ENCODE results near the gene TBC1D12. TPM values are rescaled to one million over a fixed set of nuclear protein-coding genes. Genes with fewer than 3 reads are reported as not detected.

TBC1D12 gene
- polyA plus RNA-seq, 1 donor from 2014 or later, result 27.9 TPM

- Histone ChIP-seq H3K9ac (ENCODE audit: low read length) (no peak overlapping the region), H4K20me1 (ENCODE audit: insufficient read depth) (no peaks in the 10 kb centered on the region), H3K9me3 (ENCODE audit: low read length) (no peaks in the 10 kb centered on the region), H3K9me2 (ENCODE audit: insufficient read depth, low read length) (no peaks in the 10 kb centered on the region), H3F3A (ENCODE audit: insufficient read depth, low read length, poor library complexity, severe bottlenecking) (no peaks in the 10 kb centered on the region), H3K27ac (ENCODE audit: low read length) (no peak overlapping the region), H3K36me3 (ENCODE audit: insufficient read depth, low read length) (no peaks in the 10 kb centered on the region), H3K79me2 (replicated peaks; ENCODE audit: insufficient read depth, low read length) (peaks cover 8% of the 10 kb centered on the region), H3K4me3 (ENCODE audit: low read length) (no peak overlapping the region), H2AFZ (ENCODE audit: low read depth, low read length) (no peak overlapping the region), H3K4me2 (ENCODE audit: low read length) (no peak overlapping the region), H3K27me3 (ENCODE audit: insufficient read depth, low read depth, low read length) (no peaks in the 10 kb centered on the region)
- no peak for TF ChIP-seq EZH2 (IDR thresholded peaks at IDR 0.05; ENCODE audit: borderline replicate concordance, insufficient read depth, low read length, poor library complexity, severe bottlenecking)
- no peak for TF ChIP-seq MXI1 (conservative IDR thresholded peaks at IDR 0.05; ENCODE audit: poor library complexity, severe bottlenecking)
- TF ChIP-seq, protein P1, sequence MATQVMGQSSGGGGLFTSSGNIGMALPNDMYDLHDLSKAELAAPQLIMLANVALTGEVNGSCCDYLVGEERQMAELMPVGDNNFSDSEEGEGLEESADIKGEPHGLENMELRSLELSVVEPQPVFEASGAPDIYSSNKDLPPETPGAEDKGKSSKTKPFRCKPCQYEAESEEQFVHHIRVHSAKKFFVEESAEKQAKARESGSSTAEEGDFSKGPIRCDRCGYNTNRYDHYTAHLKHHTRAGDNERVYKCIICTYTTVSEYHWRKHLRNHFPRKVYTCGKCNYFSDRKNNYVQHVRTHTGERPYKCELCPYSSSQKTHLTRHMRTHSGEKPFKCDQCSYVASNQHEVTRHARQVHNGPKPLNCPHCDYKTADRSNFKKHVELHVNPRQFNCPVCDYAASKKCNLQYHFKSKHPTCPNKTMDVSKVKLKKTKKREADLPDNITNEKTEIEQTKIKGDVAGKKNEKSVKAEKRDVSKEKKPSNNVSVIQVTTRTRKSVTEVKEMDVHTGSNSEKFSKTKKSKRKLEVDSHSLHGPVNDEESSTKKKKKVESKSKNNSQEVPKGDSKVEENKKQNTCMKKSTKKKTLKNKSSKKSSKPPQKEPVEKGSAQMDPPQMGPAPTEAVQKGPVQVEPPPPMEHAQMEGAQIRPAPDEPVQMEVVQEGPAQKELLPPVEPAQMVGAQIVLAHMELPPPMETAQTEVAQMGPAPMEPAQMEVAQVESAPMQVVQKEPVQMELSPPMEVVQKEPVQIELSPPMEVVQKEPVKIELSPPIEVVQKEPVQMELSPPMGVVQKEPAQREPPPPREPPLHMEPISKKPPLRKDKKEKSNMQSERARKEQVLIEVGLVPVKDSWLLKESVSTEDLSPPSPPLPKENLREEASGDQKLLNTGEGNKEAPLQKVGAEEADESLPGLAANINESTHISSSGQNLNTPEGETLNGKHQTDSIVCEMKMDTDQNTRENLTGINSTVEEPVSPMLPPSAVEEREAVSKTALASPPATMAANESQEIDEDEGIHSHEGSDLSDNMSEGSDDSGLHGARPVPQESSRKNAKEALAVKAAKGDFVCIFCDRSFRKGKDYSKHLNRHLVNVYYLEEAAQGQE (IDR thresholded peaks at IDR 0.05; ENCODE audit: borderline replicate concordance), result no peak
- TF ChIP-seq TAF1 (IDR thresholded peaks at IDR 0.05; ENCODE audit: low read depth), result no peak
Measured at GRCh38 chr10:94416896-94417295, 14.6 kb downstream of the TBC1D12 start.

DNA sequence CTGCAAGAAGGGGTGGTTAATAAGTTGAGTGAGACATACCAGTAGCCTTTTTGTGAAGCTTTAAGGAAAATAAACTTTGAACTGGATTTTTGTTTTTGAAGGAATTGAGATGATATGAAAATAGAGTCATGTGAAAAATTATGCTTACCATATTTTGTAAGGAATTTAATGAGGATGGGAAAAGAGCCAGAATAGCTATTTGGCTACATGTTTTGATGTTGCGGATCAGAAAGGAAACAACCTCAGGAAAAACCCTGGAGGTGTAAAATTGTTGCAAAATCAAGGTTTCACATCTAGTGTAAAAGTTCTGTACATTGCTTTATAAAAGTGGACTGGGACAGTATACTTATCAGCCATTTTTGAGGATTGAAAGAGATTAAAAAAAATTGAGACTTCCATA lies 15.0 kb downstream of the TBC1D12 start:
- H3K9me3 ChIP-seq (ENCODE audit: low read length), result no peaks in the 10 kb centered on the region
- H3K4me3 ChIP-seq (ENCODE audit: low read length), result no peak overlapping the region

More for the DNA sequence above, 15.0 kb downstream of the TBC1D12 start:
- Histone ChIP-seq H3K9me2 (ENCODE audit: insufficient read depth, low read length) (no peaks in the 10 kb centered on the region), H3K9ac (ENCODE audit: low read length) (no peak overlapping the region), H3K27me3 (ENCODE audit: insufficient read depth, low read depth, low read length) (no peaks in the 10 kb centered on the region), H4K20me1 (ENCODE audit: insufficient read depth) (no peaks in the 10 kb centered on the region), H3F3A (ENCODE audit: insufficient read depth, low read length, poor library complexity, severe bottlenecking) (no peaks in the 10 kb centered on the region), H3K79me2 (replicated peaks; ENCODE audit: insufficient read depth, low read length) (peaks cover 8% of the 10 kb centered on the region), H3K36me3 (ENCODE audit: insufficient read depth, low read length) (no peaks in the 10 kb centered on the region), H2AFZ (ENCODE audit: low read depth, low read length) (no peak overlapping the region), H3K4me2 (ENCODE audit: low read length) (no peak overlapping the region), H3K27ac (ENCODE audit: low read length) (no peak overlapping the region)
- TF ChIP-seq EZH2 (IDR thresholded peaks at IDR 0.05; ENCODE audit: borderline replicate concordance, insufficient read depth, low read length, poor library complexity, severe bottlenecking), result no peak
- TF ChIP-seq, protein P2, sequence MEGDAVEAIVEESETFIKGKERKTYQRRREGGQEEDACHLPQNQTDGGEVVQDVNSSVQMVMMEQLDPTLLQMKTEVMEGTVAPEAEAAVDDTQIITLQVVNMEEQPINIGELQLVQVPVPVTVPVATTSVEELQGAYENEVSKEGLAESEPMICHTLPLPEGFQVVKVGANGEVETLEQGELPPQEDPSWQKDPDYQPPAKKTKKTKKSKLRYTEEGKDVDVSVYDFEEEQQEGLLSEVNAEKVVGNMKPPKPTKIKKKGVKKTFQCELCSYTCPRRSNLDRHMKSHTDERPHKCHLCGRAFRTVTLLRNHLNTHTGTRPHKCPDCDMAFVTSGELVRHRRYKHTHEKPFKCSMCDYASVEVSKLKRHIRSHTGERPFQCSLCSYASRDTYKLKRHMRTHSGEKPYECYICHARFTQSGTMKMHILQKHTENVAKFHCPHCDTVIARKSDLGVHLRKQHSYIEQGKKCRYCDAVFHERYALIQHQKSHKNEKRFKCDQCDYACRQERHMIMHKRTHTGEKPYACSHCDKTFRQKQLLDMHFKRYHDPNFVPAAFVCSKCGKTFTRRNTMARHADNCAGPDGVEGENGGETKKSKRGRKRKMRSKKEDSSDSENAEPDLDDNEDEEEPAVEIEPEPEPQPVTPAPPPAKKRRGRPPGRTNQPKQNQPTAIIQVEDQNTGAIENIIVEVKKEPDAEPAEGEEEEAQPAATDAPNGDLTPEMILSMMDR (IDR thresholded peaks at IDR 0.05; ENCODE audit: poor library complexity, severe bottlenecking), result no peak
- TF ChIP-seq TAF1 (IDR thresholded peaks at IDR 0.05; ENCODE audit: low read depth), result no peak
- TF ChIP-seq SMC3 (conservative IDR thresholded peaks at IDR 0.05; ENCODE audit: poor library complexity), result no peak
- TF ChIP-seq RAD21 (conservative IDR thresholded peaks at IDR 0.05), result no peak
- no peak for TF ChIP-seq EP300 (conservative IDR thresholded peaks at IDR 0.05; ENCODE audit: poor library complexity, severe bottlenecking)
- TF ChIP-seq MXI1 (conservative IDR thresholded peaks at IDR 0.05; ENCODE audit: poor library complexity, severe bottlenecking), result no peak
- TF ChIP-seq, protein P1 (IDR thresholded peaks at IDR 0.05; ENCODE audit: borderline replicate concordance), result no peak
- TF ChIP-seq POLR2AphosphoS5 (IDR thresholded peaks at IDR 0.05), result no peak
